GM19452 (cell line): Measurements from ENCODE around the gene GOLGA6A.
"Not testable (repeated sequence)": the region's sequence is repeated elsewhere in the genome, so short reads cannot be mapped to it uniquely, and the experiment has no call there.

ENCODE experiments used
- ATAC-seq: cut with Tn5 transposase; IDR thresholded peaks from one replicate; pipeline ENCODE4 v1.9.1; 2021; ENCODE audit not compliant: unreplicated experiment

Gene GOLGA6A

GRCh38 chr15:74082450-74082849, at the start of gene GOLGA6A:
Gene GOLGA6A (minus strand): TSS chr15:74082550. CDS start chr15:74082509, 41 bp downstream.
- ATAC-seq = not testable (repeated sequence)

- ATAC-seq = no peak
Observed at GRCh38 chr15:74131628-74132413, 49.5 kb upstream of the GOLGA6A start.

DNA sequence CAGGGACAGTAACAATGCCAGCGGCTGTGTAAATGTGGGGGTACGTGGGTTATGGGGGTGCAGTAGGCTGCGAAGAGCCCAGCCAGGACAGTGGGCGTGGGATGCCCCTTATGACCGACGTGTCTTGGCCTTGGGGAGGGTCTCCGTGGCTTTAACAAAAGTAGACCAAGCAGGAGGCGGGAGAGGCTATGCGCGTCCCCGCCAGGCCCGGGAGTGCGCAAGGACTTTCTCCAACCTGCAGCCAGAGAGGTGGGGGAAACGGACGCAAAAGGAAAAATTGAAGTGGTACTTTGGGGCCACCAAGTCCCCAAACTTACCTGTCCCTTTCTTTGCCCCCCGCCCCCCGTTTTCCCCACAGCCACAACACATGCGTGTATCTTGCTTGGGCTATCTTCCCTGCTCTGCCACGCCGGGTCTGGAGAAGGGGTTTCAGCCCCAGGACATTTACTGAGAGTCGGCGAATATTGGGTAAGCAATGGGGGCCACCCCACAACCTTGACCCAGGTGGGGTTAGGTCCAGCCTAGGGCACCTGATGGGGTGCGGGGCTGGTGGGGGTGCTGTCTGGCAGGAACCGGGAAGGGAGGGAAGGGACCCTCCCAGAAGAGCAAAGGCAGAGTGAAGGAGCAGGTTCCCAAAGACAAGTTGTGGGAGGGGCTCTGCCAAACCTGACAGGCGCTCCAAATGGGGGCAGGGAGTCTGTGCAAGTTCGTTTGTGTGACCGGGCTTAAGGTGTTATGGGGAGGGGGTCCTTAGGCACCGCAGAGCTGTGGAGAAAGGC, 48.7 kb upstream of the GOLGA6A start:
- ATAC-seq = no peak

DNA sequence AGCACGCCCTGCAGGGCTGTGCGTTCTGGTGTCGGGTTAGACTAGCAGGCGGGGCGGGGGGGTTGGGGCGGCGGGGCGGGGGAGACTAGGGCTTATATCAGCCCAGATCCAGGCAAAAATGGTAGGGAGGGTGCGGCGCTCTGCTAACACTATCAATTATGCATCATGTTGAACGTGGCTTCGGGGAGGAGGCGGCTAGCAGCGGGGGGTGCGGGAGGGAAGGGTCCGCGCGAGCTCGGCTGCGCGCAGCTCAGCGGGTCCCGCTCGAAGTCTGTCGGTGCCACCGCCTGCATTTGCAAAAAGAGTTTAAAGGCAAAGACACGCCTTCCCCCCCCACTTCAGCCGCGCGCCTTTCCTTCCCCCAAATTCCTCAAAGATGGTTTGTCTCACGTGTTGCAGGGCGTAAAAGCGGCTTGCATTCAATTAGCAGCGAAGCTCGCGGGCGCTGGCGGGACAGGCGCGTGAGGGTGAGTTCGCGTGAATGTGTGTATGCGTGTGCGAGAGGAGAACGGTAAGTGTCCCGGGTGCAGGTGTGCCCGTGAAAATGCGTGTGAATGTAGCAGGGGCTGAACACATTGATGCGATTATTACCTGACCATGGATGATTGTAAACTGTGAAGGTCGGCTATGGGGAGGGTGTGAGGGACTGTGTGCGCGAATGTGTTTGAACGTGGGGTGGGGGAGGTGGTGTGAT, 48.0 kb upstream of the GOLGA6A start, which contains the start of gene ISLR2:
Gene ISLR2 (plus strand): TSS at position 432 of the 694 bp plus-strand sequence. CDS start 2,169 bp downstream, outside the sequence.
- no peak for ATAC-seq

- ATAC-seq = no peak
Observed at GRCh38 chr15:74129586-74130154, 47.3 kb upstream of the GOLGA6A start.

DNA sequence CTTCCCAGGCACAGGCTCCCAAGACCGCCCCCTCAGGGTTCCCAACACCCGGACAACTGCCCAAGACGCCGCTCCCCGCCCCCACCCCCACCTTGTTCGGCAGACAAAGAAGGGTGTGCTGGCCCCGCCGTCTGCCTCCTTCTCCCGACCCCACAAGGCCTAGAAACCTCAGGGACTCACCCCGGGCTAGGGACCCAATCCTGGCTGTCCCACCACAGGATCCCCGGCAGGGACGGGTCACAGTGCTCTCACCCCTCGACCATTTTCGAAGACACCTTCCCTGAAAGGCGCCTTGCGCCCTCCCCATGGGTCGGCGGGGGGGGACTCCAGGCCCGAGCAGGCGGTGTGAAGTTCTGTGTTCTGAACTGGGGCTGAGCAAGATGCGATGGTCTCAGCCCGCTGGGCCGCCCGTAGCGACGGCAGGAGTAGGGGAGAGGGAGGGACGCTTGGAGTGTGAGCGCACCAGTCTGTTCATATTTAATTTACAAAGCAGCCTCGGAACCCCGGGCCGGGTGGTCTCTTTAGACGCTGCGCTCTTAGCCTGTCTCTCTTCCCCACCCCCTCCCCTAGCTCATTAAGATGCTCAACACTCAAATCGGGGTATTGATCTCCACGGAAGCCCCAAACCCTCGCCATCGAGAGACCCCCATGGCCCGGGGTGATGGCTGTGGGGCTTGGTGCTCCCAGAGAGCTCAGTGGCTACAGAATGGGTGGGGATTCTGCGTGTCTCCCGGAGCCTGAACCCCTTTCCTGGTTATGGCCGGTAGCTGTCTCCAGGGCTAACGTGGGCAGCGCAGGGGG, 46.6 kb upstream of the GOLGA6A start:
- ATAC-seq = no peak

DNA sequence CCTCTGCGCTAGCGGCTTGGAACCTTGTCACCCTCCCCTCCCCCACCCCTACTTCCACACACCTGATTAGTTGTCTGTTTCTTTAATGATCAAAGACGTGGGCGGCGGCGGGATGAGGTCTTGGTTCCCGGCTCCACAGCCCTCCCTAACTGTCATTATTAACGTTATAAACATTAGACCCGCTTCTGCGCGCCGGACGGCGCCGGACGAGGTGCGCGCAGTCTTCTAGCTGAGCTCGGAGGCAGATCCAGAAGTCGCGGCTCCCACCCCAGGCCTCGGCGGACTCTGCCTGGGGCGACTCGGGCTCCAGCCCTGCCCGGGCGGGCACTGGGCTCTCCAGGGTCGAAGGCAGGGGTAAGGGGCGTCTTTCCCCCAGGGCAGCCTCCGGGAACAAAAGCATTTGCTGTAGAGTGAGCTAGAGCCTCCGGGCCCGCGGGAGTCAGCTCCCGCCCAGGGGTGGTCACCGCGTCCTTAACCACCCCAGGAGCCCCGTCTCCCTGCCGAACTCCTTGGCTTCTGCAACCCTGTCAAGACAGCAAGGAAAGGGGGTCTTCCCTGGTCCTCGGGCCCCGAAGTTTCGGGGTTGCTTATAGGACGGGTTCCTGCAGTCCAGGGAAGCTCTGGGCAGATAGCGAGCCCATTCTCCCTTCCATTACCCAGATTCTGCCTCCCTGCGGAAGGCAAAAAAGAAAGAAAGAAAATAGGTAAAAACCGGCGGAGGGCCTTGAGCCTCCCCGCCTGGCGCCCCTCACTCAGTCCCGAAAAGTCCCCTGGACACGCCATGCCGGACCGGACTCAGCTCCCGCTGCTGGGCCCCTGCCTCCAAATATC, 45.8 kb upstream of the GOLGA6A start:
- no peak for ATAC-seq

DNA sequence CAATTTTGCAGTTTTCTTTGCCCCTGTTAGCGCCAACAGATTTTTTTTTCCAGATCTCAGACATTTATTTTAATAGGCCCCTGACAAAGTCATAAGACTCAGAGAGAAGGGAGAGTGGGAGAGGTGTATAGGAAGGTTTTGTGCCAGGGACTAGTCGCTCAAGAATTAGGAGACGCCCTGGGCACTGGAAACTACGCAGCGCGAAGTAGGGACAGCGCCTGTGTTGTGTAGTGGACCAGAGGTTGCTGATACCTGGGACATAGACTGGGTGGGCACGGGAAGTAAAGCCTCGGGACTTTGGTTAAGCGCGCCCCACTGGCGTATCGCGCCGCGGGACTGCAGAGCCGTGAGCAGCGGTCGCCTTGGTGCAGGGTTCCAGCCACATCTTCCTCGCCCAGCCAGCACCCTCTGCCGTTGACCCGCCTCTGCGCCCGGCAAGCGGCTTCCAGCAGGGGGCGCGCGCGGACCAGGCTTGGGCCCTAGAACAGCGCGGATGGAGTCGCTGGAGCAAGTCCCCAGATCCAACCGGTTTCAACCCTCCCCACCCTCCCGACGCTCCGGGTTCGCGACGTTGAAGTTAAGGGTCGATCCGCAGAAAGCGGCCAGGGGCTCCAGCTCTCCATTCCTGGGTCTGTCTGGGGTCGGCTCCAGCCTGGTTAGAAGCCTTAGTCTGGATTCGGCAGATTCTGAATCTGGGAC, 45.1 kb upstream of the GOLGA6A start:
- no peak for ATAC-seq

DNA sequence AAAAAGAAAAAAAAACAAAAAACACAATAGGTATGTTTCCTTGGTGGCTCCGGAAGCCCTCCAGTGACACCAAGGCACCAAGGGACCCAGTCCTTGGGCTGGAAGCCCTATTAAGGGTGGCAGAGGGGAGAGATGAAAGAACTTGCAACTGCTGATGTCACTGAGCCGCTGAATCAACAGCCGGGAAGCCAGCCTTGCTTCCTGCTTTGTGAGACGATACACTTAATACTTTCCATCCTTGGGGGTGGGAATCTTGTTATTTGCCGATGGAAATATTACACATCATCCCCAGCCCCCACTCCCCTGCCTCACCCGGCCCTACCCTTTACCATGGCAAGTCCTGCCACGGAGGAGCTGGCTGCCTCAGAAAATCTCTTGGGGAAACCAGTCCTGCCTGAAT, 42.4 kb upstream of the GOLGA6A start:
- ATAC-seq = no peak

DNA sequence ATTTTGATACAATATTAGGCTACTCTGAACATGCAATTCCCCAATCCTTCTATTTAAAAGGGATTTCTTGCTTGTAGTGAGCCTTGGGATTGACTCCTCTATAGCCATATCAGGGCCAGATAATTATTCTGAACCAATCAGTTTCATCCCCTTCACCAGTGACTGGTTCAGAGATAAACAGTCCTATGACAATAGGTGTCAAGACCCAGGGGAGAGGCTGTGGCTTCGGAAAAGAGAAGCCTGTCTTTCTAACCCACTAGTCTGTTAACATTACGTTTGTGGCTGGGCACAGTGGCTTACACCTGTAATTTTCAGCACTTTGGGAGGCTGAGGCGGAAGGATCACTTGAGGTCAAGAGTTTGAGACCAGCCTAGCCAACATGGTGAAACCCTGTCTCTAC, 41.8 kb upstream of the GOLGA6A start:
- ATAC-seq = no peak

DNA sequence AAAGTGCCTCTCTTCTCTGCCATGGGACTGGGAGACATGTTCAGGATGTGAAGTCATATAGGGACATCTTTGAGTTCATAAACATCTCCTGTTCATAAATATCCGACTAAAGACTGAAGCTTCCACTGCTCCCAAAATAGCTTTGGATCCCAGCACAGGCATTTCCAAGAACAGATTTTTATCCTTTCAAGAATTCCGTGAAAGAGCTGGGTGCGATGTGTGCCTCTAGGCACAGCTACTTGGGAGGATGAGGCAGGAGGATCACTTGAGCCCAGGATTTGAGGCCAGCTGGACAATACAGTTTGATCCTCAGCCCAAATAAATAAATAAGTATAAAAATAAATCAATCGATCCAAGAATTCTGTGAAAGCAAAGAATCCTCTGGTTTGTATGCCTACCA, 41.3 kb upstream of the GOLGA6A start:
- no peak for ATAC-seq

- no peak for ATAC-seq
Observed at GRCh38 chr15:74123131-74123429, 40.7 kb upstream of the GOLGA6A start.

GRCh38 chr15:74122403-74123130, 40.2 kb upstream of the GOLGA6A start:
- no peak for ATAC-seq

DNA sequence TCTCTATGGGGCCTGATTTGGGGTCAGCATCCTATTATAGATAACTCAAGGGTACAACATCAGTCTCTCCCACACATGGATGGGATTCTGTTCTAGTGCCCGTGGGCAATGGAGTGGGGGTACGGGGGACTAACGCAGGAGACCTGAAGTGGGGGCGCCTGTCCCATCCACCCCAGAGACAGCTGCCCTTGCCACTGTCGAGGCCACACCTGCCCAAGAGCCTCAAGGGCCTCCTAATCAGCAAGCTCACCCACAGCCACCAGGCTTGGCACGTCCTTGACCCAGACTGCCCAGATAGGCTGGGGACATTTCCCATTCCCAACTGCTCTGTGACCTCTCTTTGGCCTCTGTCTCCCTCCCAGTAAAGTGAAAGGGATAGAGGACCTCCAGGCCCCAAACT, 39.5 kb upstream of the GOLGA6A start:
- no peak for ATAC-seq

DNA sequence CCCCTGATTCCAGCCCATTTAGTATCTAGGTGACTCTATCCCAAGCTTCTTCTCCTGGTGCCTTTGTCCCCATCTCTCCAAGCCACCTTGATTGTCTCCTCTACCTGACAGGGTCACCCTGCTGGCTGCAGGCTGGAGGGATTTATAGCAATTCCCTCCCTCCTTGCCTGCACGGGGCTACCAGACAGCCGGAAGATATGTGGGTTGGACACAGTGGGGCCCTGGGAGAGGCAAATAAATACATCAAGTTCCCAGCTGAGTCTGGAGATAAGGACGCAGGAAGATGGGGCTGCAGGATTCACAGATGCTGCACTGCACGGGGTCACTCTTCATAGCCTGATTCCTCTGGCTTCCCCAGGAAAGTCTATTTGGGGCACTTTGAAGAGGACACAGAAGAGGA, 38.7 kb upstream of the GOLGA6A start:
- no peak for ATAC-seq

DNA sequence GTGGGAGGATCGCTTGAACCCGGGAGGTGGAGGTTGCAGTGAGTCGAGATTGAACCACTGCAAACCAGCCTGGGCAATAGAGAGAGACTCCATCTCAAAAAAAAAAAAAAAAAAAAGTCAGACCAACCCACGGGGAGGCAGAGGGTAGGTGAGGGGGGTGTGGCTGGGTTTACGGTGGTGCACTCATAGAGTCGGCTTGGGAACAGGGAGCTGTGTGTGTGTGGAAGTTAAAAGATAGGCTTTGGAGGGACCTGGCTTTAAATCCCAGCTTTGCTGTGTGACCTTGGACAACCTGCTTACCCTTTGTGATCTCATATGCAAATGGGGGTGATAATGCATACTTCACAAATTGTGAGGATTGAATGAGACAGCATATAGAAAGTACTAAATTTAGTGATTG, 38.1 kb upstream of the GOLGA6A start:
- ATAC-seq = no peak

DNA sequence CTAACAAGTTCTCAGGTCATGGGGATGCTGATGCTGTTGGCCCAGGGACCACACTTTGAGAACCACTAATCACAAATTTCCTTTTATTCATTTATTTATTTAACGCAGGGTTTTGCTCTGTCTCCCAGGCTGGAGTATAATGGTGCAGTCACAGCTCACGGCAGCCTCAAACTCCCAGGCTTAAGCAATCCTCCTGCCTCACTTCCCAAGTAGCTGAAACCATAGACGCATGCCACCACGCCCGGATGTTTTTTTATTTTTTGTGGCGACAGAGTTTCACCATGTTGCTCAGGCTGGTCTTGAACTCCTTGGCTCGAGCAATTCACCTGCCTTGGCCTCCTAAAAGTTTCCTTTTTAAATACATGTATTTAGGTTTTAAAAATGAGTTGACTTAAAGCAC, 27.4 kb upstream of the GOLGA6A start:
- ATAC-seq = no peak

GRCh38 chr15:74108611-74109010, 26.3 kb upstream of the GOLGA6A start:
- not testable (repeated sequence) for ATAC-seq
